Hematopoietic multipotent progenitor cell treated with erythropoietin and hydrocortisone succinate and interleukin-3 and kit ligand, for 17 days (in vitro differentiated cells): ENCODE data around the gene FOXK2.

ENCODE experiments used
- DNase-seq: peaks from one replicate; pipeline ENCODE4 v3.0.0-alpha.2; 2015; ENCODE audit warnings: low spot score

FOXK2 gene

GRCh38 chr17:82605939-82606600 lies 86.5 kb downstream of the FOXK2 start:
- no peak for DNase-seq

GRCh38 chr17:82608816-82609215 lies 89.3 kb downstream of the FOXK2 start:
- no peak for DNase-seq

GRCh38 chr17:82609655-82610054 lies 90.1 kb downstream of the FOXK2 start:
- DNase-seq: no peak

GRCh38 chr17:82611140-82612058 lies 91.9 kb downstream of the FOXK2 start:
- no peak for DNase-seq

DNA sequence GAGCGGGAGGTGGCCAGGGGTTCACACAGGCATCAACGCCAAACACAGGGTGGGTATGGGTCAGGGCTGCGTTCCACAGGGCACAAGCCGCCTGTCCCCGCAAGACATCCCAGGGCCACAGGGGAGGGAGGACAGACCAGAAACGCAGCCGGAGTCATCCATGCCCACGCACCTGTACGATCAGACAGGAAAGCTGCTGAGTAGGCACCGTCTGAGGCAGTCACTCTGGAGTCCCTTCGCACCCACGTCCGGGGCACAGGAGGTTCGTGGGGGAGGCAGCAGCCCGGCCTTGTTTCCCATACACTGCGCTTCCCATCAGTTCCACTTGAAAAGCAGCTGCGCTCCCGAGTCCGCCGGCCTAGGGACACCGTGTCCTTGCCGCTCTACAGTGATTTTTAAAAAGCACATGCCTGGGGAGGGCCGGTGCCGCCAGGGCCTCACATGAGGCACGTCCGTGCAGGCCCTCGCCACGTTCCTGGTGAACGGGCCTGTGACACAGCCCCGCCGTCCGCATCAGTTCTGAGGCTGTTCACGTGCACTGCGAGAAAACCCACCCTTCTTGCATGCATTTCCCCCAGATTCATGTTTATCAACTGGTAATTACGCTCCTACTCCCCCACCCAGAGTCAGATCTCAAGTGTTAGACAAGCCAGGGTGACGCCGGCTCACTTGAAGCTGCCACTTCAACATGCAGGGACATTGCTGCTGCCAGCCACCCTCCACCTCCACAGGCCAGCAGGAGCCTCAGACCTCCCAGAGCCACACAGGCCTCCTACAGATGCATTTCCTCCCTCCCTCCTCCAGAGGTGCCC lies 94.0 kb downstream of the FOXK2 start:
- no peak for DNase-seq

- no peak for DNase-seq
Measured at GRCh38 chr17:82614095-82614631, 94.6 kb downstream of the FOXK2 start.

- DNase-seq: no peak
Measured at GRCh38 chr17:82615084-82616020, 95.8 kb downstream of the FOXK2 start.

GRCh38 chr17:82616021-82616711 lies 96.6 kb downstream of the FOXK2 start:
- DNase-seq: no peak

DNA sequence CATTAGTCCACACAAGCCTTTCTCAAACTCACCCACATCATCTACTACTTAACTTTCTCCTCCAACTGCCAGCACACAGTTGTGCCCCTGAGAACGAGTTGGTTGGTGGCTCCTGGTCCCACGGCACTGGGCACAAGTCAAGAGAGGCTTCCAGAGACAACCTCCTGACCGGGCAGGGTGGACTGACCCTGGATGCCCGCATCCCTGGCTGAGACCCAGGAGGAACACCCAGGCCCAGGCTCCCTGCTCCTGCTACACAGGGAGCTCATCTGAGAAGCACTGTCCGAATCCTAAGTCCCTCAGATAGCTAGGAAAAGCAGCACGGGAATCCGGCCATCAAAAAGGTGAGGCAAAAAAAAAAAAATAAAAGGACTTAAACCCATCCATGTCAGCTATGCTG lies 99.7 kb downstream of the FOXK2 start:
- no peak for DNase-seq

- DNase-seq: no peak
Measured at GRCh38 chr17:82619641-82620040, 100.1 kb downstream of the FOXK2 start.

- DNase-seq: no peak
Measured at GRCh38 chr17:82623707-82624106, 104.2 kb downstream of the FOXK2 start.

DNA sequence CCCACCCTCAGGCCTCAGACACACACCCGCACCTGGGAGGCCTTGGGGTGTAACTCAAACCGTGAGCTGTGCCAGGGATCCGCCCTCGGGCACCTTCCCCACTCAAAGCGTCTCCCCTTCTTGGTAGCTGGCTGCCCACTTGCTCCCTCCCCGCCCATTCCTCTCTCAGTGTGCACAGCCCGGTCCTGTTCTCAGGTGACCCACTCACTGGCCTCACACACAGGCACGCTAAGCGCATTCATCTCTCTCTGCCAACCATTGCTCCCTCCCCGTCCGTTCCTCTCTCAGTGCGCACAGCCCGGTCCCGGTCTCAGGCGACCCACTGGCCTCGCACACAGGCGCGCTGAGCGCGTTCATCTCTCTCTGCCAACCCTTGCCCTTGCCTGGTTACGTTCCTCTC lies 107.9 kb downstream of the FOXK2 start:
- no peak for DNase-seq

- DNase-seq: no peak
Measured at GRCh38 chr17:82629748-82630147, 110.2 kb downstream of the FOXK2 start.

- no peak for DNase-seq
Measured at GRCh38 chr17:82630212-82630611, 110.7 kb downstream of the FOXK2 start.

DNA sequence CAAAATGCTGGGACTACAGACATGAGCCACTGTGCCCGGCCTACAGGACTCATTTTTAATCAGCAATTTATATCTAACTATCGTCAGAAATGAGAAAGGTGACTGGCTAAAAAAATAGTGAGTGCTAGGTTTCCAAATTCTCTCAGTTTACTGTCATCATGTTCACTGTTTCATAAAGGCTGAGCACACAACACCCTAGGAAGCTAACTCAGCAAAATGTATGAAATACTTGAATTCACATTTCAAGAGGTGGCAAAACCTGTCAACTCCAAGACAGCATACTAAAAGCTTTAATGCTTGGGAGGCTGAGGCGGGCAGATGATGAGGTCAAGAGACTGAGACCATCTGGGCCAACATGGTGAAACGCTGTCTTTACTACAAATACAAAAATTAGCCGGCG lies 112.0 kb downstream of the FOXK2 start:
- no peak for DNase-seq

DNA sequence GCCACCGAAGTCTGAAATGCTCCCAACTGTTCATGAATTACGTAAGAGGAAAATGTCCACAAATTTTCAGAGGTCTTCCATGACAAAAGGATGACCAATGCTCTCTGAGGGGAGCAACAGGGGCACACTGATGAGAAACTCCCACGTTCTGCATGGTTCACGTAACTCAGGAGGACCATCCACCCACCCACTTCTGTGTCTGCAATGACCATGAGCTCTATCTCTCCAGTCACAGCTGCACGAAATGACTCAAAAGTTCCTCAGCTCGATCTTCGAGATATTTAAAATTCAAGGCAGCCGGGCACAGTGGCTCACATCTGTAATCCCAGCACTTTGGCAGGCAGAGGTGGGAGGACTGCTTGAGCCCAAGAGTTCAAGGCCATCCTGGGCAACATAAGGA lies 112.9 kb downstream of the FOXK2 start:
- no peak for DNase-seq

DNA sequence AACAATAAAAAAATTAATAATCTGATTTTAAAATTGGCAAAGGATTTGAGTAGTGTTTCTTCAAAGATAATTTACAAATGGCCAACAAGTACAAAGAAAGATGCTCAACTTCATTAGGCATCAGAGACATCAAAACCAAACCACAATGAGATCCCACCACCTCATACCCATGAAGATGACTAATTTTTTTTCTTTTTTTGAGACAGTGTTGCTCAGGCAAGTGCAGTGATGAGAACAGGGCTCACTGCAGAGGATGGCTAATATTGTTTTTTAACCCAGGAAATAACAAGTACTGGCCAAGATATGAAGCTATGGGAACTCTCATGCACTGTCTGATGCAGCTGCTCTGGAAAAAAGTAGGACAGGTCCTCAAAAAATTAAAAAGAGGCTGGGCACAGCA lies 113.8 kb downstream of the FOXK2 start:
- DNase-seq: no peak

- no peak for DNase-seq
Measured at GRCh38 chr17:82636626-82637598, 117.4 kb downstream of the FOXK2 start.

- DNase-seq: no peak
Measured at GRCh38 chr17:82638183-82638773, 118.7 kb downstream of the FOXK2 start.
